ENCODE results near the gene BRMS1. TPM values are rescaled to one million over a fixed set of nuclear protein-coding genes. Genes with fewer than 3 reads are reported as not detected.

Gene BRMS1
- total and polyA plus RNA-seq, 10 of the 15 experiments (the other 5 are each of a cell fraction or from before 2014, with no cell fraction given) = 2.1 to 85.3 (median 48.5) TPM

DNA sequence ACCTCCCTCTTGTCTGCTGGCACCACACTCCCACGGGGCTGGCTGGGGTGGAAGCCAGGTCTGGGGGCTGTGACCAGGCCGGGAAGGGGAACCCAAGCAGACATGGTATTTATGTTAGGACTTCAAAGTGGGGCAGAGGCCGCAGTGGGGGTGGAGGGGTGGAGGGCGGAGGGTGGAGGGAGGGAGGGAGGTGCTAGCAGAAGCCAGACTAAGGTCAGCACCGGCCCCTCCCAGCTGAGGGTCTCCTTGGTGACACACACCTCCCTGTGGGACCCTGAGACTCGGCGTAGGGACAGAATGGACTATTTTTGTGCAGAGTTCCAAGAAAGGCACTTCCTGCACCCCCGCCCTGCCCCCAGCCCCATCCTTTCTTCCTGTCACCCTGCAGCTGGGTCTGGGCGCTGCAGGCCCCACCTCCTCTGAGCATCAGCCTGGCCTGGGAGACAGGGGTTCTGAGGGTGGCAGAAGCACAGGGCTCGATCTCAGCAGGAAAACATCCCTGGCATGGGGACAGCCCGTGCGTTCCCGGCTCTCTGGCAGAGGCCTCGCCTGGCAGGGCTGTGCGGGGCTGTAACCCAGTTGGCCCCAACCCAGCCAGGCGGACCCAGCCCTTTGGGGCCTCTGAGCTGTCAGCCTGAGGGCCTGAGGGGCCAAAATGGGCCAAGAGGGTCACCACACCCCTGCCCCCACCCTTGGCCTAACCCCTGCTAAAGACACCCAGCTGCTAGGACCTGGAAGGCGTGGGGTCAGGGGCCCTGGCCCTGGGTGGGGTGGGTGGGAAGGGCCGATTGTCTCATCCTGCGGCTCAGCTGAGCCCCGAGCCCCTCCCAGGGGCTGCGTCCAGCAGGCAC is 18.4 kb downstream of the BRMS1 start:
- WGBS (ENCODE audit: insufficient coverage, insufficient replicate concordance, low lambda C conversion rate, missing lambda C conversion rate) = 27% methylated on average over 20 of the region's 21 CpGs
- ATAC-seq (no peak), DNase-seq (ENCODE audit: low read depth, low spot score) (no peak), FAIRE-seq (no peak)
- Histone ChIP-seq H3K9me3 (replicated peaks; ENCODE audit: control insufficient read depth, insufficient read depth, low read length) (no peaks in the 10 kb centered on the region; the same call in 2 of the 3 replicates), H2AFZ (ENCODE audit: control insufficient read depth, low read depth, low read length) (no peak overlapping the region), H3K79me2 (ENCODE audit: control insufficient read depth, insufficient read depth, low read length) (no peaks in the 10 kb centered on the region), H3K4me1 (ENCODE audit: control insufficient read depth, insufficient read depth, low read length) (peaks cover 10% of the 10 kb centered on the region; the same call in 1 of the 2 replicates), H3K9ac (ENCODE audit: control insufficient read depth, insufficient read depth, low read length) (no peak overlapping the region), H3K4me2 (ENCODE audit: control insufficient read depth, insufficient read depth) (no peak overlapping the region), H3K4me3 (no peak overlapping the region), H3K36me3 (ENCODE audit: control insufficient read depth in 2 of 2, insufficient read depth in 2 of 2, low read length in 1 of 2) (no peaks in the 10 kb centered on the region), H3K27ac (ENCODE audit: control insufficient read depth, insufficient read depth) (no peak overlapping the region), H3K27me3 (replicated peaks in 1 of 2; ENCODE audit: control insufficient read depth in 2 of 2, insufficient read depth in 2 of 2, low read length in 1 of 2) (no peaks in the 10 kb centered on the region; a peak in 1 of 4 replicates), H4K20me1 (ENCODE audit: control insufficient read depth, insufficient read depth) (no peaks in the 10 kb centered on the region)
- SMC1A ChIA-PET (ENCODE audit: uncharacterized antibody, unreplicated experiment) = interaction anchor here (3.4 kb wide), 1 partner anchor 14 kb away, joined by 12 read pairs; no protein-coding TSS in a partner anchor
- POLR2A ChIA-PET = interaction anchor here (0.7 kb wide), 1 partner anchor 15 kb away, joined by 3 read pairs; no protein-coding TSS in a partner anchor
- RAD21 ChIA-PET (ENCODE audit: unreplicated experiment) = interaction anchor here (1.0 kb wide), 2 partner anchors 13 to 15 kb away, joined by 3 to 4 read pairs; no protein-coding TSS in a partner anchor
- intact Hi-C loops (cut with micrococcal nuclease; ENCODE audit: unreplicated experiment) (no loop called here), in situ Hi-C loops (cut with MboI) (no loop called here)
- BruUV-seq (replicated peaks) = no TSS peak
- CTCF ChIA-PET = interaction anchor here (1.5 to 3.8 kb wide), 2 partner anchors 9 to 14 kb away, joined by 6 to 34 read pairs; partner anchors contain the start of gene CD248
- TF ChIP-seq NR2C1 (IDR thresholded peaks at IDR 0.05) (no peak), EED (IDR thresholded peaks at IDR 0.05; ENCODE audit: low read depth) (no peak), JUND (IDR thresholded peaks at IDR 0.05; ENCODE audit: low read depth, low read length) (no peak), POLR2A (IDR thresholded peaks at IDR 0.05; ENCODE audit: low read depth, low read length) (no peak), POLR2AphosphoS2 (IDR thresholded peaks at IDR 0.05; ENCODE audit: low read depth, low read length) (no peak), STAT3 (IDR thresholded peaks at IDR 0.05; ENCODE audit: low read depth, low read length) (no peak), CBX5 (IDR thresholded peaks at IDR 0.05; ENCODE audit: low read depth) (no peak), SREBF2 (IDR thresholded peaks at IDR 0.05; ENCODE audit: low read length) (no peak), RUNX3 (IDR thresholded peaks at IDR 0.05; ENCODE audit: low read length) (no peak)
- TF ChIP-seq, protein P1, sequence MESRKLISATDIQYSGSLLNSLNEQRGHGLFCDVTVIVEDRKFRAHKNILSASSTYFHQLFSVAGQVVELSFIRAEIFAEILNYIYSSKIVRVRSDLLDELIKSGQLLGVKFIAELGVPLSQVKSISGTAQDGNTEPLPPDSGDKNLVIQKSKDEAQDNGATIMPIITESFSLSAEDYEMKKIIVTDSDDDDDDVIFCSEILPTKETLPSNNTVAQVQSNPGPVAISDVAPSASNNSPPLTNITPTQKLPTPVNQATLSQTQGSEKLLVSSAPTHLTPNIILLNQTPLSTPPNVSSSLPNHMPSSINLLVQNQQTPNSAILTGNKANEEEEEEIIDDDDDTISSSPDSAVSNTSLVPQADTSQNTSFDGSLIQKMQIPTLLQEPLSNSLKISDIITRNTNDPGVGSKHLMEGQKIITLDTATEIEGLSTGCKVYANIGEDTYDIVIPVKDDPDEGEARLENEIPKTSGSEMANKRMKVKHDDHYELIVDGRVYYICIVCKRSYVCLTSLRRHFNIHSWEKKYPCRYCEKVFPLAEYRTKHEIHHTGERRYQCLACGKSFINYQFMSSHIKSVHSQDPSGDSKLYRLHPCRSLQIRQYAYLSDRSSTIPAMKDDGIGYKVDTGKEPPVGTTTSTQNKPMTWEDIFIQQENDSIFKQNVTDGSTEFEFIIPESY (IDR thresholded peaks at IDR 0.05) = no peak
- TF ChIP-seq, protein P2, sequence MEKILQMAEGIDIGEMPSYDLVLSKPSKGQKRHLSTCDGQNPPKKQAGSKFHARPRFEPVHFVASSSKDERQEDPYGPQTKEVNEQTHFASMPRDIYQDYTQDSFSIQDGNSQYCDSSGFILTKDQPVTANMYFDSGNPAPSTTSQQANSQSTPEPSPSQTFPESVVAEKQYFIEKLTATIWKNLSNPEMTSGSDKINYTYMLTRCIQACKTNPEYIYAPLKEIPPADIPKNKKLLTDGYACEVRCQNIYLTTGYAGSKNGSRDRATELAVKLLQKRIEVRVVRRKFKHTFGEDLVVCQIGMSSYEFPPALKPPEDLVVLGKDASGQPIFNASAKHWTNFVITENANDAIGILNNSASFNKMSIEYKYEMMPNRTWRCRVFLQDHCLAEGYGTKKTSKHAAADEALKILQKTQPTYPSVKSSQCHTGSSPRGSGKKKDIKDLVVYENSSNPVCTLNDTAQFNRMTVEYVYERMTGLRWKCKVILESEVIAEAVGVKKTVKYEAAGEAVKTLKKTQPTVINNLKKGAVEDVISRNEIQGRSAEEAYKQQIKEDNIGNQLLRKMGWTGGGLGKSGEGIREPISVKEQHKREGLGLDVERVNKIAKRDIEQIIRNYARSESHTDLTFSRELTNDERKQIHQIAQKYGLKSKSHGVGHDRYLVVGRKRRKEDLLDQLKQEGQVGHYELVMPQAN (conservative IDR thresholded peaks at IDR 0.05) = no peak
- TF ChIP-seq, protein P3, sequence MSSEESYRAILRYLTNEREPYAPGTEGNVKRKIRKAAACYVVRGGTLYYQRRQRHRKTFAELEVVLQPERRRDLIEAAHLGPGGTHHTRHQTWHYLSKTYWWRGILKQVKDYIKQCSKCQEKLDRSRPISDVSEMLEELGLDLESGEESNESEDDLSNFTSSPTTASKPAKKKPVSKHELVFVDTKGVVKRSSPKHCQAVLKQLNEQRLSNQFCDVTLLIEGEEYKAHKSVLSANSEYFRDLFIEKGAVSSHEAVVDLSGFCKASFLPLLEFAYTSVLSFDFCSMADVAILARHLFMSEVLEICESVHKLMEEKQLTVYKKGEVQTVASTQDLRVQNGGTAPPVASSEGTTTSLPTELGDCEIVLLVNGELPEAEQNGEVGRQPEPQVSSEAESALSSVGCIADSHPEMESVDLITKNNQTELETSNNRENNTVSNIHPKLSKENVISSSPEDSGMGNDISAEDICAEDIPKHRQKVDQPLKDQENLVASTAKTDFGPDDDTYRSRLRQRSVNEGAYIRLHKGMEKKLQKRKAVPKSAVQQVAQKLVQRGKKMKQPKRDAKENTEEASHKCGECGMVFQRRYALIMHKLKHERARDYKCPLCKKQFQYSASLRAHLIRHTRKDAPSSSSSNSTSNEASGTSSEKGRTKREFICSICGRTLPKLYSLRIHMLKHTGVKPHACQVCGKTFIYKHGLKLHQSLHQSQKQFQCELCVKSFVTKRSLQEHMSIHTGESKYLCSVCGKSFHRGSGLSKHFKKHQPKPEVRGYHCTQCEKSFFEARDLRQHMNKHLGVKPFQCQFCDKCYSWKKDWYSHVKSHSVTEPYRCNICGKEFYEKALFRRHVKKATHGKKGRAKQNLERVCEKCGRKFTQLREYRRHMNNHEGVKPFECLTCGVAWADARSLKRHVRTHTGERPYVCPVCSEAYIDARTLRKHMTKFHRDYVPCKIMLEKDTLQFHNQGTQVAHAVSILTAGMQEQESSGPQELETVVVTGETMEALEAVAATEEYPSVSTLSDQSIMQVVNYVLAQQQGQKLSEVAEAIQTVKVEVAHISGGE (CRISPR knock-in tag; IDR thresholded peaks at IDR 0.05) = no peak
- TF ChIP-seq, protein P4, sequence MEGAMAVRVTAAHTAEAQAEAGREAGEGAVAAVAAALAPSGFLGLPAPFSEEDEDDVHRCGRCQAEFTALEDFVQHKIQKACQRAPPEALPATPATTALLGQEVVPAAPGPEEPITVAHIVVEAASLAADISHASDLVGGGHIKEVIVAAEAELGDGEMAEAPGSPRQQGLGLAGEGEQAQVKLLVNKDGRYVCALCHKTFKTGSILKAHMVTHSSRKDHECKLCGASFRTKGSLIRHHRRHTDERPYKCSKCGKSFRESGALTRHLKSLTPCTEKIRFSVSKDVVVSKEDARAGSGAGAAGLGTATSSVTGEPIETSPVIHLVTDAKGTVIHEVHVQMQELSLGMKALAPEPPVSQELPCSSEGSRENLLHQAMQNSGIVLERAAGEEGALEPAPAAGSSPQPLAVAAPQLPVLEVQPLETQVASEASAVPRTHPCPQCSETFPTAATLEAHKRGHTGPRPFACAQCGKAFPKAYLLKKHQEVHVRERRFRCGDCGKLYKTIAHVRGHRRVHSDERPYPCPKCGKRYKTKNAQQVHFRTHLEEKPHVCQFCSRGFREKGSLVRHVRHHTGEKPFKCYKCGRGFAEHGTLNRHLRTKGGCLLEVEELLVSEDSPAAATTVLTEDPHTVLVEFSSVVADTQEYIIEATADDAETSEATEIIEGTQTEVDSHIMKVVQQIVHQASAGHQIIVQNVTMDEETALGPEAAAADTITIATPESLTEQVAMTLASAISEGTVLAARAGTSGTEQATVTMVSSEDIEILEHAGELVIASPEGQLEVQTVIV (IDR thresholded peaks at IDR 0.05; ENCODE audit: borderline replicate concordance, partially characterized antibody) = no peak

Measured in GM12878 (cell line).